ENCODE measurements around the gene DNAI1. TPM values are rescaled to one million over a fixed set of nuclear protein-coding genes. Genes with fewer than 3 reads are reported as not detected.
"Not testable (repeated sequence)": the region's sequence is repeated elsewhere in the genome, so short reads cannot be mapped to it uniquely, and the experiment has no call there.

DNAI1 gene
- total RNA-seq, 6 experiments from 2014 or later = not detected

DNA sequence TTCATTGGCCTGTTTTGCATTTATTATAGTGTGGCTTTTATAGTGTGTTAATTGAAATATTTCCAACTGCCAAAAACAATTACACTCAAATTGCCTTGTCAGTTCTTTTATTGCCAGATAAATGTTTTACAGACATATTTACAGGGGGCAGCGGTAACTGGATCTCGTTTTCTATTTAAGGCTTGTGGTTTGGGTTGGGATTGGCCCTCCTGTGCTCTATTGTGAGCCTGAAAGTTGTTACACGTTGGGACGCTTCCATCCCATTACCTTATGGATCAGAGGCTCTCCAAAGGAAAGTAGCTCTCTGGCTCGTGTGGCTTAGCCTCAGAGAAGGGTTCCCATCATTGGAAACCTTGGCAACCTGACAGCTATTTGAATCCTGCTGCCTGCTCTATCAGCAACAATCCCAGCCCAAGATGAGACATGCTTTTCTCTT, 20.8 kb downstream of the DNAI1 start:
- no peak overlapping the region for H3K27ac ChIP-seq
- intact Hi-C loops (cut with DNase I) = no loop called here
- H3K4me1 ChIP-seq = no peaks in the 10 kb centered on the region
- no peak overlapping the region for H3K4me3 ChIP-seq
- no peaks in the 10 kb centered on the region for H3K27me3 ChIP-seq
- TF ChIP-seq, protein P1, sequence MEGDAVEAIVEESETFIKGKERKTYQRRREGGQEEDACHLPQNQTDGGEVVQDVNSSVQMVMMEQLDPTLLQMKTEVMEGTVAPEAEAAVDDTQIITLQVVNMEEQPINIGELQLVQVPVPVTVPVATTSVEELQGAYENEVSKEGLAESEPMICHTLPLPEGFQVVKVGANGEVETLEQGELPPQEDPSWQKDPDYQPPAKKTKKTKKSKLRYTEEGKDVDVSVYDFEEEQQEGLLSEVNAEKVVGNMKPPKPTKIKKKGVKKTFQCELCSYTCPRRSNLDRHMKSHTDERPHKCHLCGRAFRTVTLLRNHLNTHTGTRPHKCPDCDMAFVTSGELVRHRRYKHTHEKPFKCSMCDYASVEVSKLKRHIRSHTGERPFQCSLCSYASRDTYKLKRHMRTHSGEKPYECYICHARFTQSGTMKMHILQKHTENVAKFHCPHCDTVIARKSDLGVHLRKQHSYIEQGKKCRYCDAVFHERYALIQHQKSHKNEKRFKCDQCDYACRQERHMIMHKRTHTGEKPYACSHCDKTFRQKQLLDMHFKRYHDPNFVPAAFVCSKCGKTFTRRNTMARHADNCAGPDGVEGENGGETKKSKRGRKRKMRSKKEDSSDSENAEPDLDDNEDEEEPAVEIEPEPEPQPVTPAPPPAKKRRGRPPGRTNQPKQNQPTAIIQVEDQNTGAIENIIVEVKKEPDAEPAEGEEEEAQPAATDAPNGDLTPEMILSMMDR (IDR thresholded peaks at IDR 0.05) = no peak
- TF ChIP-seq POLR2A (IDR thresholded peaks at IDR 0.05) = no peak
- DNase-seq (no peak), ATAC-seq (no peak)
- 58% methylated on average over 5 of the region's 5 CpGs for WGBS (ENCODE audit: insufficient coverage, low coverage, low lambda C conversion rate, missing lambda C conversion rate)
- H3K36me3 ChIP-seq = no peaks in the 10 kb centered on the region
- H3K9me3 ChIP-seq = no peaks in the 10 kb centered on the region

DNA sequence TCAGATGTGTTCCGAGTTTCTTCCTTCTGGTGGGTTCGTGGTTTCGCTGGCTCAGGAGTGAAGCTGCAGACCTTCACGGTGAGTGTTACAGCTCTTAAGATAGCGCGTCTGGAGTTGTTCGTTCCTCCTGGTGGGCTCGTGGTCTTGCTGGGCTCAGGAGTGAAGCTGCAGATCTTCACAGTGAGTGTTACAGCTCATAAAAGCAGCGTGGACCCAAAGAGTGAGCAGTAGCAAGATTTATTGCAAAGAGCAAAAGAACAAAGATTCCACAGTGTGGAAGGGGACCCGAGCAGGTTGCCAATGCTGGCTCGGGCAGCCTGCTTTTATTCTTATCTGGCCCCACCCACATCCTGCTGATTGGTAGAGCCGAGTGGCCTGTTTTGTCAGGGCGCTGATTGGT, 23.0 kb downstream of the DNAI1 start:
- H3K4me3 ChIP-seq; H3K36me3 ChIP-seq; intact Hi-C loops (cut with DNase I); DNase-seq; H3K4me1 ChIP-seq; H3K9me3 ChIP-seq; H3K27ac ChIP-seq; ATAC-seq; H3K27me3 ChIP-seq: not testable (repeated sequence)
- WGBS (ENCODE audit: insufficient coverage, low coverage, low lambda C conversion rate, missing lambda C conversion rate) = 80% methylated on average over 2 of the region's 13 CpGs

- intact Hi-C loops (cut with DNase I); H3K4me3 ChIP-seq; ATAC-seq; H3K27me3 ChIP-seq; H3K27ac ChIP-seq; H3K4me1 ChIP-seq; H3K36me3 ChIP-seq; DNase-seq; H3K9me3 ChIP-seq: not testable (repeated sequence)
- 100% methylated on average over 2 of the region's 27 CpGs for WGBS (ENCODE audit: insufficient coverage, low coverage, low lambda C conversion rate, missing lambda C conversion rate)
These were observed 24.1 kb downstream of the DNAI1 start for GRCh38 chr9:34482746-34483145.

GRCh38 chr9:34484678-34485077, 26.1 kb downstream of the DNAI1 start:
- no peaks in the 10 kb centered on the region for H3K36me3 ChIP-seq
- intact Hi-C loops (cut with DNase I) = no loop called here

GRCh38 chr9:34485822-34486221, 27.2 kb downstream of the DNAI1 start:
- no peak for TF ChIP-seq POLR2A (IDR thresholded peaks at IDR 0.05)
- TF ChIP-seq, protein P1 (IDR thresholded peaks at IDR 0.05) = no peak
- Histone ChIP-seq H3K27me3 (no peaks in the 10 kb centered on the region), H3K4me1 (no peaks in the 10 kb centered on the region), H3K9me3 (no peaks in the 10 kb centered on the region), H3K27ac (no peak overlapping the region), H3K36me3 (no peaks in the 10 kb centered on the region), H3K4me3 (no peak overlapping the region)
- ATAC-seq = no peak
- 52% methylated on average over 2 of the region's 6 CpGs for WGBS (ENCODE audit: insufficient coverage, low coverage, low lambda C conversion rate, missing lambda C conversion rate)
- no peak for DNase-seq
- intact Hi-C loops (cut with DNase I) = no loop called here

More at GRCh38 chr9:34484678-34485077, 26.1 kb downstream of the DNAI1 start:
- TF ChIP-seq, protein P1 (IDR thresholded peaks at IDR 0.05) = no peak
- TF ChIP-seq POLR2A (IDR thresholded peaks at IDR 0.05) = no peak
- no peak for ATAC-seq
- H3K9me3 ChIP-seq = no peaks in the 10 kb centered on the region
- H3K4me1 ChIP-seq = no peaks in the 10 kb centered on the region
- no peak overlapping the region for H3K27ac ChIP-seq
- H3K4me3 ChIP-seq = no peak overlapping the region
- DNase-seq = no peak
- no peaks in the 10 kb centered on the region for H3K27me3 ChIP-seq

DNA sequence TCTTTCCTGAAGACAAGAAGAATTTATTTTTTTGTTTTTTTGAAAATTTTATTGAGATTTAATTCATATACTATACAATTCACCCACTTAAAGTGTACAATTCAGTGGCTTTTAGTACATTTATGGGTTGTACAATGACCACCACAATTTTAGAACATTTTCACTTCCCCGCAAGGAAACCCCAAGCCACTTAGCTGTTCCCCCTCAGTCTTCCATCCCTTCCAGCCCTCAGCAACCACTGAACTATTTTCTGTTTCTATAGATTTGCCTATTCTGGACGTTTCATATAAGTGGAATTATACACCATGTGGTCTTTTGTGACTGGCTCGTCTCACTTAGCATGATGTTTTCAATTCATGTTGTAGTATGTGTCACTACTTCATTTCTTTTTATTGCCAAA, 28.0 kb downstream of the DNAI1 start:
- 48% methylated on average over 3 of the region's 3 CpGs for WGBS (ENCODE audit: insufficient coverage, low coverage, low lambda C conversion rate, missing lambda C conversion rate)
- ATAC-seq = no peak
- intact Hi-C loops (cut with DNase I) = no loop called here

More for the DNA sequence above, 28.0 kb downstream of the DNAI1 start:
- no peak for DNase-seq
- TF ChIP-seq POLR2A (IDR thresholded peaks at IDR 0.05) = no peak
- TF ChIP-seq, protein P1 (IDR thresholded peaks at IDR 0.05) = no peak
- Histone ChIP-seq H3K9me3 (no peaks in the 10 kb centered on the region), H3K36me3 (no peaks in the 10 kb centered on the region), H3K27me3 (no peaks in the 10 kb centered on the region), H3K27ac (no peak overlapping the region), H3K4me3 (no peak overlapping the region), H3K4me1 (no peaks in the 10 kb centered on the region)
